GM18507 (cell line): ENCODE results near the gene PRKCH.
"Not testable (repeated sequence)": the region's sequence is repeated elsewhere in the genome, so short reads cannot be mapped to it uniquely, and the experiment has no call there.

Experiments
- DNase-seq: peaks from one replicate; pipeline ENCODE4 v3.0.0; 2011; ENCODE audit warnings: low read depth; ENCODE audit not compliant: insufficient read length; ENCODE audit errors: extremely low spot score
- FAIRE-seq: peaks from 2 replicates; lab custom pipeline; 2011; peaks lifted over from hg19 to GRCh38; lab: Jason Lieb, UNC

The PRKCH gene

DNA sequence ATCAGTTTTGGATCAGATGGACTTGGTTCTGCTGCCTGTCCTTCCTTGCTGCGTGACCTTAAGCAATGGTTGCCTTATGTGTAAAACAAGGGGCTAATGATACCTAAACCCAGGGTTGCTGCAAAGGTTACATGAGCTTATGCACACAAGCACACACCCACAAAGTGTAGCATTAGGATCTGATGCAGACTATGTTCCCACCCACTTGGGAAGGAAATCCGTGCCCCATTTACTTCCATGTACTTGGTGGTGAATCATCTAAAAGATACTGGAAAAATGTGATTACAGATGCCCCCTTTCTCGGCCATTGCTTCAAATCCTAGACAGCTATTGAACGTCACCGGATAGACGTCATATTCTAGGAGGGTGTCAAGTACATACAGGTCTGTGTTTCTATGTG, 87.1 kb downstream of the PRKCH start:
- FAIRE-seq (no peak), DNase-seq (no peak)

DNA sequence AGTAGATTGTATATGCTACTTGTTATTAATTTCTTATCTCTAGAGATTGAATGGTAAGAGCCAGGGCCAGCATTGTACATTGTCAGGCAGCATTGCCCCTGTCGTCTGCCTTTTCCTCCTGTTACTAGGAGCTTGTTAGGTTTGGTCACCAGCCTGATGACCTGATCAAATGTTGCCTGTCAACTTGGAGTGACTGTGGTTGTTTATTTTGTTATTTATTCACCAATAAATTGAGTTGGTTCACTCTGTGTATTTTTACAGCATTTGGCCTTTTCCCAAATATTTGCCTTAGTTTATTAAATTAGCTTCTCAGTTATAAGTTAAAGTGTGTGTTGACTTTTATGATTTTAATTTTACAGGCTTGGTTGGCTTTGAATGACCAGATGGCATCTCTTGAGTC, 88.4 kb downstream of the PRKCH start:
- no peak for FAIRE-seq
- DNase-seq: no peak

DNA sequence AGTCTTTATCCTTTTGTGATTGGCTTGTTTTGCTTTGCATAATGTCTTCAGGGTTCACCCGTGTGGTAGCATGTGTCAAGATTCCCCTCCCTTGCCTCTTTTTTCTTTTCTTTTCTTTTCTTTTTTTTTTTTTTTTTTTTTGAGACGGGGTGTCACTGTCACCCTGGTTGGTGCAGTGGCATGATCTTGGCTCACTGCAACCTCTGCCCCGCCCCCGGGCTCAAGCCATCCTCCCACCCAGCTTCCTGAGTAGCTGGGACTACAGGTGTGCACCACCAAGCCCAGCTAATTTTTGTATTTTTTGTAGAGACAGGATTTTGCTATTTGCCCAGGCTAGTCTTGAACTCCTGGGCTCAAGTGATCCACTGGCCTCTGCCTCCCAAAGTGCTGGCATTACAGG, 94.6 kb downstream of the PRKCH start:
- FAIRE-seq, DNase-seq: not testable (repeated sequence)

DNA sequence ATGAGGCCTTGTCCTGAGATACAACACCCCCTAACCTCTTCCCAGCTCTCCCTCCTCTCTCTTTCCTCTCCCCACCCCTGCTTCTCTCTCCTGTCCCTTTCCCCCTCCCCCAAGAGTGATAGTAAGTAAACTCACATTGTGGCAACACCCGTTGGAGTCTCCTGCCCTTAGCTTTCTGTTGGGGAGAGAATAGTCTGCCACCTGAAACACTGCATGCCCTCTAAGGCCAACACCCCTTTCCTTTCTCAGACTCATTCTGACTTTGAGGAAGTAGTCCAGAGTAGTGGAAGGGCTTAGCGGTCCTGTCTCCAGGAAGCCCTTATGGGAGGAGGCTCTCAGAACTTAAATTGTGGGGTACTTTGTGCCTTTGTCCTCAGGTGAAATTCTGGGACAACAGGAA, 95.2 kb downstream of the PRKCH start:
- FAIRE-seq: no peak

DNA sequence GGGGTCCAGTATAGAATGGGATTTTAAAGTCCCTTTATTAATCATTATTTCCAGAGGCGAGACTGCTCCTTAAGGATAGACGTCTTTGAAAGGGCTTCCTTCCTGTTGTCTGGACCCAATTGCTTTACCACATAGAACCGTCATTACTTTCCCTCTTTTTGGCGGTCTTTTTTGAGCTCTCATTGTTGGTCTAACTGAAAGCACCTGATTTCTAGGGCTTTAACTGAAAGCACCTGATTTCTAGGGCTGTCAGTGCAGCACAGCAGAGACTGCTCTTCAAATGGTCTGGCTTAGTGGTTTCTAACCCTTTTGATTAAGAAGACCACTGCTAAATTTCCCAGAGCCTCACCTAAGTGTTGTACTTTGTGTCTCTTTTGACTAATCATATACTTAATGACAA, 95.8 kb downstream of the PRKCH start:
- DNase-seq (no peak), FAIRE-seq (no peak)

More for the DNA sequence above, 95.2 kb downstream of the PRKCH start:
- no peak for DNase-seq

DNA sequence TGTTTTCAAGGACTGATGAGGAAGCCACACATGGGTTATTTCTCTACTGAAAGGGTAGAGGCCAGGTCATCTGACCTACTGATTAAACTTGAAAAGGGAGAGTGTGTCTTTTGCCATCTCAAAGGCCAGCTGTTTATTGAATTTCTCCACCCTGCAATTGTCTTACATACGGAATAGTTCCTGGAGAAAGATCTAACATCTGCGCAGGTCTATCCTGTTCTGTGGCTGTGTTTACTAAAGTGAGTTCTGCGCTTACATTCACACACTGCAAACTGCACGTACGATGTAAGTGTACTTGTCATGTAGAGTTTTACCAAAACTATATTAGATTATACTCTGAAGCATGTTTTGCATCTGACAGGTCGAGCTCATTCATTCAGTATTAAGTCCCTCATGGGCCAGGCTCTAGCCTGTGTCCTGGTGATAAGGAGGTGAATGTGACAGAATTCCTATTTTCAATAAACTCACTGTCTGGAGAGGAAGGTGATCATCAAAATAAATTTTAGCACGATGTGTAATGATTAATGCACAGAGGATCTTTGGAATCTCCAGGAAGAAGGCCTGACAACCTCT, 96.6 kb downstream of the PRKCH start:
- FAIRE-seq: no peak
- DNase-seq: no peak

DNA sequence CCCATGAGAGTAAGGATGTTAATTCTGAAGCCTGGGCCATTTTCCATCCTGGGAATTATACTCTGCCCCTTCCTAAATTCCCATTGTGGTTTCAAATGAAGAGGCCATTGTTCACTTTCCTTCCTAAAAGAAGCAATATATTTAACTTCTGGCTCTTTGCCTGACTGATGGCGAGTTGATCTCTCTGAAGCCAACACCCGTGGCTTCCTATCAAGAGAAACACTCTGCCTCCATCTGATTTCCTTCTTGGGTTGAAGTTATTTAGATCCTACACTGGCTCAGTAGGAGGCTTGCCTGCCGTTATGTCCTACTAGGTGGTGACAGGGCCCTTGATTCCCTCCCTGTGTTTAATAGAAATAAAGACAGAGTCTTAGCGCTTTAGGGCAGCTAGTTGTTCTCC, 97.4 kb downstream of the PRKCH start:
- DNase-seq: no peak
- no peak for FAIRE-seq

DNA sequence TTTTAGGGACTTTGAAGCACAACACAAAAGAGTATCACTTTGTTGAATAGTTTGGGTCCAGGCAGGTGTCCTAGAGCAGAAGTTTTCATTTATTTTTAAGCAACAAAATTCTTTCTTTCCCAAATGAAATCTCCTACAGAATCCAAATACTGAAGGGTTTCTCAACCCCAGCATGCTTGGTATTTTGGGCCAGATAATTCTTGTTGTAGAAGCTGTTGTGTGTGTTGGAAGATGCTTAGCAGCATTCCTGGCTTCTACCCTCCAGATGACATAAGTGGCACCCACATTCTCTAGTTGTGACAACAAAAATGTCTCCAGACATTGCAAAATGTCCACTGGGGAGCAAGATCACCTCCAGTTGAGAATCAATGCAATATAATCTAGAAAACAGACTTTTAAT, 97.8 kb downstream of the PRKCH start:
- DNase-seq: no peak
- no peak for FAIRE-seq

DNA sequence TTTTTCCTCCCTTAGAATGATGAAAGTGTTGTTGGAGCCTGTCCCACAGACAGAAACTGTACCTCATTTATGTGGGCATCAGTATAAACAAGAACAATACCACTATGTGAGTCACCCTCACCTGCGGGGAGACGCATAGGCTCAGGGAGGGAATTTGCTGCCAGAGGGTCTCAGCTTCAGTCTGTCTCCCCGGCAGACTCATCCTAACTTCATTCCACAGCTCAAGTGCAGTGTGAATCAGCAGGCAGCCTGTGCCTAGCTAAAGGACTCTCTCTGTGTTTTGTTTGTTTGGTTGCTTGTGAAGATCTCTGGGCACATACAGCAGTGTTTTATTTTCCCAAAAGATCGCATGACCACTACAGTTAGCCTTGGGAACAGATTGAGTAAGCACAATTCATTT, 98.9 kb downstream of the PRKCH start:
- DNase-seq (no peak), FAIRE-seq (no peak)

DNA sequence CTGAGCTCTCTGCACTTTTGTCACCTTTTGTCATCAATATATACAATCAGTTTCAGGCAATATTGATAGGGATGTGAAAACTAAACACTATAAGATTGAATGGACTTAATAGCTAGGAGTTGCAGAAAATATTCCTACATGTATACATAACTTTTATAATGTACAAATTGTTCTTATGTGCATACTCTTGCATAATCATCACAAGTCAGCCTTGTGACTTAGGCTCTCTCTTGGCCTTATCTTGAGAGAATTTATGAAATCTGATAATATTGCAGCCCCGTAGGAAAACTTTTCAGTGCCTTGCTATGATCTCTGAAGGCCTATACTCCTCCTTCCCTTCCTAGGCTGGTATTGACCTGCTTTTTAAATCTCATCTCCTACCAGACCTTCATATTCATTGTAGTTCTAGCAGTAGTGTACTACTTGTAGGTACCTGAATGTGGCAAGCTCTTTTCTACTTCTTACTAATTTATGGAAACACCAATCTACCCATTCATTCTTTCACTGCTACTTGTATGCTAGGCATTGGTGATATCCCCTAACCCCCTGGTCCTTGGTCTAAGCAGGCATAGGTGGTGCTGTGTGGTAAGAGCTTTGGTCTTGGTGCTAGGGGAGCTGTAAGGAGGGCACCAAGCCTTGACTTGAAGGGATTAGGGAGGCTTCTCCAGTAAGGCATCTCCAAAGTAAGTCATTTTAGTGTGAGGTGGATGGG, 100.0 kb downstream of the PRKCH start:
- DNase-seq (no peak), FAIRE-seq (no peak)

DNA sequence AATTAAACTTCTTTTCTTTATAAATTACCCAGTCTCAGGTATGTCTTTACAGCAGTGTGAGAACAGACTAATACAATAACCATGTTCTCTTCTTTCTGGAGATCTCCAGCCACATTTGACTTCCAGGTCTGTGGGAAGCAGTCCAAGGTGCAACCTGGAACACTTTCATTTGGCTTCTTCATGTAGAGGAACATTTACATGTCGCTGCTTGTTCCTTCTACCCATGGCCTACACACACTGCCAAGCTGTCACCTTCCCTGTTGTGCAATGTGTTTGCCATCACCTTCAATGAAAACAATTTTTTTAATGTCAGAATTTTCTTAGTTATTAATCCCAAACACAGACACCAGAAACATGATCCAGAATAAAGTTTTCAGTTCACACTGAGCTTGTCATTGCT, 104.7 kb downstream of the PRKCH start:
- FAIRE-seq (no peak), DNase-seq (no peak)

DNA sequence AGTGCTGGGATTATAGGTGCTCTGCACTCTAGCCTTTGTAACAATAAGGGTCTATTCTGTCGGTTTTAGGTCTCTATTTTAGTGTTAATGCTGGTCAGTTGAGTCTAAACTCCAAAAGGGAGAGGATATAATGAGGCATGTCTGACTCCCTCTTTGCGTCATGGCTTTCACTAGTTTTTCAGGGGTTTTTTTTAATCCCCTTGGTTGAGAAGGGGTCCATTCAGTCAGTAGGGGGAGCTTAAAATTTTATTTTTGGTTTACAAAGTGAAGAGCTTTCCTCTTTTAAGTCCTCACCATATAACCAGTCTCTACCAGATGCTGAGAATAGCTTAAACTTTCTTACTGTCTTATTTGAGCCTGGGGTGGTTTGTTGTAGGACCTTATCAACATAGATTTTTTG, 106.9 kb downstream of the PRKCH start:
- DNase-seq (no peak), FAIRE-seq (no peak)

DNA sequence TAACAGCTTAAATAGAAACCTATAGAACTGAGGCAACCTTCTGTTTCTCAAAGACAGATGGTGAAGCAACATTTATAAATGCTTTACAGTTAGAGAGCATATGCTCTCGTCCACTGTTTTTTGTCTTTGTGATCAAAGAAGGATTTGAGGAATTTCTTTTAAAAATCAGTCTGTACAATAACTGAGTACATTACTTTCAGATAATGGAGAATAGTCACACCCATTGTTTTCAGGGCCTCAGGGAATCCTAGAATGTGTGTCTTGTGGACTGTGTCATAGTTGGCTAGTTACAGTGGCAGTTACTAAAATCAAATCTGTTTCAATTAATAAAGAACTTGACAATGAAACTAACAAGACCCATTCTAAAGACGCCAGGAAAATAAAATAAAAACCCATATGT, 107.9 kb downstream of the PRKCH start:
- no peak for FAIRE-seq
- no peak for DNase-seq

DNA sequence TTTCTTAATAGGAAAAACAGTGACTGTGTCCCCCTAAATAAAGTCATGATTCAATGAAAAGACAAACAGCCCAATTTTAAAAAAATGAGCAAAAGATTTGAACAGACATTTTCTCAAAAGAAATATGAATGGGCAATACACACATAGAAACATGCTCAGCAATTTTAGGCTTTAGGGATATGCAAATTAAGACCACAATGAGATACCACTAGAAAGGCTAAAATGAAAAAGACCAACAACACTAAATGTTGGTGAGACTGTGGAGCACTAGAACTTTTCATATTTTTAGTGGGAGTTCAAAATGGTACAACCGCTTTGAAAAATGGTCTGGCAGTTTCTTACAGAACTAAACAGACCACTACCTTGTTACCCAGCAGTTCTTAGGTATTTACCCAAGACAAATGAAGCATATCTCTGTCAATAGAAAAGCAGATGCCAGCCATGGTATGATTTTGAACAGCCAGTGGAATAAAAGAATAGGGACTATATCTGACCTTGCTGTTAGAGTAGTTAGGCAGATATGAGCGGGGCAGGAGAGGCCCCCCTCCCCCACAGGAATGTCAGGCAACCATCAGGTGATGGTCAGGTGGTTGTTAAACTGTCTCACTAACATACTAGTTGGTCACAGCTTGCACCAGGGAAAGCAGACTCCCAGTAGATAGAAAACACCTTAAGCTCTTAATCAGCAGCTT, 108.8 kb downstream of the PRKCH start:
- no peak for FAIRE-seq
- no peak for DNase-seq

DNA sequence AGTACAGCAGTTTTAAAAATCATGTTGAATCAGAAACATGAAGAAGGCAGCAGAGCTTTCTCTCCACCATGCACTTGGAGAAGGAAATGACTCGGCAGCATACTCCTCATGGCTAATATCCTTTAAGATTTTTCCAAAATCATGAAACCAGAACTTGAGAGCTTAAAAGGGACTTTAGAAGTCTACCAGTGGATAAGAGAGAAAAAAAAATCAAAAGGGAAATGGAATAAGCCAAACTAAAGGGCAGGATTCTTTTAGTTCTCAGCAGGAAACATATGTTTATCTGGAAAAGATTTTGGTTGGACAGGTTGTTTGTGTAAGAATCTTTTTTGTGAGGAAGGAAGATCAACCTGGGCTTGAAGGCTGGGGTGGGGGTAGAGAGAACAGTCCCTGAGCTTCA, 111.8 kb downstream of the PRKCH start:
- FAIRE-seq (no peak), DNase-seq (no peak)

DNA sequence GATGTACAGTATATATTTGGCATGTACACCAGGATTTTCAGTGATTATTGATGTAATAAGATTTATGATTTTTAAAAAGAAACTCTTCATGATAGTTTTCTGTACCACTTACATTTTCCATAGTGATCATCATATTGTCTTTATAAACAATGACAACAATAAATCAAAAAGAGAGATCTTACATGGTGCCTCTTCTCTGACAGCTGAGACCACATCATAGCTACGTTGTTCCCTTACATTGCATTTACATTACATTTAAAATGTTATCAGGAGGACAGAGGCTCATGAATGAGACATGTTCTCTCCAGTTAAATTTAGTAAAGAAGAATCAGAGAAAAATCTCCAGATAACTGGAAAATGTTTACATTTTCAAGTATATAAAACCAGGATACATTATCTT, 112.4 kb downstream of the PRKCH start:
- FAIRE-seq (no peak), DNase-seq (no peak)

DNA sequence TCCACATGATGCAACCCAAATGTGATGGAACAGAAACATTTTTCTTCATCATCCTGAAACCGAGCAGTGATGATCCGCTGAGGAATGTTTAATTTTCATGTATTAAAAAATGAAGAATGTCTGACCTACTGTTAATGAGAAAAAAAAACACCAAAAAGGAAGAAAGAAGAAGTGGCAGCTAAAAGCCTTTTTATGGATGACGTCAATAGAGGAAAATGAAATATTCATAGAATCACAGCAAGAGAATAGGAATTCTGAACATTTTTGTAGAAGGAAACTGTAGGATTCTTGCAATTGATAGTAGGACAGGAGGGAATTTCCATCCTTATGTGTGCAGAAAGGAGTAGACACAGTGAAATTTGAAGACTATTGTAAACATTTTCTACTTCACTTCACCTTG, 112.9 kb downstream of the PRKCH start:
- DNase-seq: no peak
- no peak for FAIRE-seq

DNA sequence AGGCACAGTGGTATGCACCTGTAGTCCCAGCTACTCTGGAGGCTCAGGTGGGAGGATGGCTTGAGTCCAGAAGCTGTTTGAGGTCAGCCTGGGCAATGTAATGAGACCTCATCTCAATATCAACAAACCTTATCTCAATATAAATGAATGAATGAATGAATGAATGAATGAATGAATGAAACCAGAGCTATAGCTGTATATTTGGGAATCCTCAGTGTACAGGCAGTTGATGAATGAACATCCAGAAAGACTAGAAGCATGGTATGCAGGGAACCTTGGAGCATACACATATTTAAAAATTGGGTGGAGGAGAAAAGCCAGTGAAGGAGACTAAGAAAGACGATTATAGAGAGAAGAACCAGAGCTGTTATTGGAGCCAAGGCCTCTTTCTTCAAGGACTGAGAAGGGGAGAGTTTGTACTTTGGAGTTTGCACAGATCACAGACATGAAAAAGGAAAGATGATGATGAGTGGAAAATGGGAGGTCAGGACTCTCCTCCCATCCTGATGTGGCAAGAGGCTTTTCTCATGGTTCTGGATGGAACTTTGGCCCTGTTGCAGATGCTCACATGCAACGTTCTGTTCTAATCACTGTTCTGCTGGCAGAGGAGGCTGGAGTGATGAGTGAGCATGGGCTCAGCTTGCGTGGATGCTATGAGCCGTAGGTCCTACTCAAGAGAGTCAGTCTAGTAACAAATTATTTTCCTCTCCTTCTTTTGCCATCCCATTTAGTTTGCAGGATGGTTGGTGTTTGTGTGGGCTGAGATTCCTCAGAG, 114.4 kb downstream of the PRKCH start:
- DNase-seq (no peak), FAIRE-seq (no peak)

DNA sequence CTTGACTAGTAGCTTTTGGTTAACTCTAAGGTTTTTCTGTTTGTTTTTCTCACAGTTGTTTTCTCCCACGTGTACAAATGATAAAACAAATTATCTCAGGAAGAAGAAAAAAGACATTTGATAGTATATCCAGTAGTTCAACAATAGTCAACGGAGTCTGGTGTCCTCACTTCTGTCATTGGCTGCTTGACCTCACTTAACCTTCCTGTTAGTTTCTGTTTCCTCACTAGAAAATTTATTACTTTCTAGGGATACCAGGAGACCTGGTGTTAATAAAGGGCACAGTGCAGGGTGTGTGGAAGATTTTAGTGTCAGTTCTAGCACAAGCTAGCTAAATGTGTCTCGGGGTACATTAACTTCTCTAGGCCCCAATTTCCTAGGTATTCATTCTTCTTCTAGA, 116.0 kb downstream of the PRKCH start:
- DNase-seq (no peak), FAIRE-seq (no peak)

DNA sequence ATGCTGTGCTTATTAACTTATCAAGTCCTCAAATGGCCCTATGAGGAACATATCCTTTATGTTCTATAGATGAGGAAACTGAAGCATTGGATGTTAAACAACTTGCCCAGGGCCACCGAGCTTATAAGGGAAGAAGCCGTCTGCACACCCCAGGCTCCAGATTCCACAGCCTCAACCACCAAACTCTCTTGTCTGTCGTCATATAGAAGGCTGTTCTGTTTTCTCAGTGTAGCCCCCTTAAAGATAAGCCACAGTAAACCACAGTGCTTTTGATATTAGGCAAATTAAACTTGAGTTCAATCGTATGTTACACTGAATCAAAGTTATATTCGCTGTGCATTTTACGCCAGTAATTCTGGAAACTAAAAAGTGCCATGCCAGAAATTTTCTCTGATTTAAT, 116.7 kb downstream of the PRKCH start:
- FAIRE-seq (no peak), DNase-seq (no peak)
